ENCODE results near the gene C6orf52. TPM values are rescaled to one million over a fixed set of nuclear protein-coding genes. Genes with fewer than 3 reads are reported as not detected.

The C6orf52 gene
- total and polyA plus RNA-seq, 9 of the 15 experiments (the other 6 are each of a cell fraction or from before 2014, with no cell fraction given) = 6.7 to 37.0 (median 11.1) TPM

DNA sequence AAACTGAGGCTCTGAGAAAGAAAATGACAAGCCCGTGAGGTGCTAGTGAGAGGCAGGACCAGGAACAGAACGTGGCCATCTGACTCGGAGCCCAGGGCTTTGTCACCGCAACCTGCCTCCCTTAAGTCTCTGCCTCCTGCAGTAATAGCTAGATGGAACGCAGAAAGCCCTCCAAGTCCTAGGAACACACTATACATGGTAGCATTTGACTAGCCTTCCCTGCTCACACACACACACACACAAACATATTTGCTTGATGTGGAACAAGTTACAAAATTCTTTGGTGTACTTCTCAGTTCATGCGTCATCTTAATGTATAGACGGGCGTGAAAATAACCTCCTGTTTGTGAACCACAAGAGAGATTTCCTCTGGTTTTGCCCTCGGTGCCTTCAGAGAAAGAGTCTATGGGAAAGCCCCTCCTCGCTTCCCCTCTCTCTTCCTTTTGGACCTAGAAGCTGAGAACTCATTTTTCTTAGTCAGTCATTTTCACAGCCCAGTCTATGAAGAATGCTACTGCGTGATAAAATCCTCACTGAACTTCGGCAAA lies 38.8 kb downstream of the C6orf52 start:
- no peak for FAIRE-seq
- no peak for DNase-seq (ENCODE audit: extremely low read depth in 1 of 4, low spot score in 3 of 4)
- H4K20me1 ChIP-seq (replicated peaks; ENCODE audit: control insufficient read depth, insufficient read depth, low read length) = no peaks in the 10 kb centered on the region
- intact Hi-C loops (cut with micrococcal nuclease) = no loop called here
- H2AFZ ChIP-seq (ENCODE audit: low read depth, low read length) = peak overlapping the region; percentile 38
- H3K79me2 ChIP-seq (ENCODE audit: control insufficient read depth, insufficient read depth, low read length) = no peaks in the 10 kb centered on the region
- no peak overlapping the region for H3K9ac ChIP-seq (ENCODE audit: insufficient read depth in 1 of 2, low read depth in 2 of 2, low read length in 2 of 2)
- peak; percentile 27; the same call in 1 of the 3 replicates for ATAC-seq
- ChIA-PET CTCF (ENCODE audit: low intra/inter-chr PET ratio) (no interaction called here), POLR2A (interaction anchor here (0.7 to 1.7 kb wide), 3 partner anchors 12 to 841 kb away, joined by 3 to 4 read pairs (median 3); no protein-coding TSS in a partner anchor)
- no peak overlapping the region for H3K27ac ChIP-seq (ENCODE audit: extremely low read depth, low read depth, low read length)
- H3K4me3 ChIP-seq = no peak overlapping the region
- no peak overlapping the region for H3K4me2 ChIP-seq (ENCODE audit: insufficient read depth, low read length)
- 19% methylated on average over 12 of the region's 12 CpGs for WGBS (ENCODE audit: insufficient coverage, low coverage, missing lambda C conversion rate)
- no TSS peak for BruUV-seq (replicated peaks)
- H3K9me3 ChIP-seq (replicated peaks; ENCODE audit: control insufficient read depth, insufficient read depth, low read depth, low read length) = no peaks in the 10 kb centered on the region; the same call in 1 of the 2 replicates
- H3K9me1 ChIP-seq (ENCODE audit: control insufficient read depth, insufficient read depth, low read length) = no peaks in the 10 kb centered on the region
- peaks cover 0 to 8% of the 10 kb centered on the region in 2 experiments; a peak in 3 of 5 replicates for H3K4me1 ChIP-seq (replicated peaks in 1 of 2; ENCODE audit: control insufficient read depth in 2 of 2, insufficient read depth in 2 of 2, low read length in 2 of 2)
- no peaks in the 10 kb centered on the region for H3K36me3 ChIP-seq (ENCODE audit: control insufficient read depth, insufficient read depth, low read length)
- peaks cover 19 to 26% of the 10 kb centered on the region in 2 experiments for H3K27me3 ChIP-seq (ENCODE audit: control insufficient read depth in 2 of 2, insufficient read depth in 2 of 2, low read length in 2 of 2)
- TF ChIP-seq ZNF699 (CRISPR knock-in tag; IDR thresholded peaks at IDR 0.05; ENCODE audit: insufficient replicate concordance) = no peak
- in situ Hi-C loops (cut with MboI) = no loop called here

GRCh38 chr6:10644225-10644624 lies 50.2 kb downstream of the C6orf52 start:
- DNase-seq (ENCODE audit: extremely low read depth in 1 of 4, low spot score in 3 of 4) = no peak
- in situ Hi-C loops (cut with MboI) (no loop called here), intact Hi-C loops (cut with micrococcal nuclease) (no loop called here)
- FAIRE-seq = no peak
- no CpG with 5 or more reads among the region's 1 CpG for WGBS (ENCODE audit: insufficient coverage, low coverage, missing lambda C conversion rate)
- Histone ChIP-seq H3K4me3 (no peak overlapping the region), H4K20me1 (replicated peaks; ENCODE audit: control insufficient read depth, insufficient read depth, low read length) (no peaks in the 10 kb centered on the region), H3K9me1 (ENCODE audit: control insufficient read depth, insufficient read depth, low read length) (no peaks in the 10 kb centered on the region), H3K27me3 (ENCODE audit: control insufficient read depth in 2 of 2, insufficient read depth in 2 of 2, low read length in 2 of 2) (no peaks in the 10 kb centered on the region; a peak in 2 of 5 replicates), H3K27ac (ENCODE audit: extremely low read depth, low read depth, low read length) (no peak overlapping the region), H3K79me2 (ENCODE audit: control insufficient read depth, insufficient read depth, low read length) (no peaks in the 10 kb centered on the region), H3K4me1 (replicated peaks in 1 of 2; ENCODE audit: control insufficient read depth in 2 of 2, insufficient read depth in 2 of 2, low read length in 2 of 2) (peaks cover 4 to 22% of the 10 kb centered on the region in 2 experiments; a peak in 4 of 5 replicates), H3K4me2 (ENCODE audit: insufficient read depth, low read length) (no peak overlapping the region), H2AFZ (ENCODE audit: low read depth, low read length) (no peak overlapping the region), H3K36me3 (ENCODE audit: control insufficient read depth, insufficient read depth, low read length) (no peaks in the 10 kb centered on the region), H3K9me3 (replicated peaks; ENCODE audit: control insufficient read depth, insufficient read depth, low read depth, low read length) (no peaks in the 10 kb centered on the region), H3K9ac (ENCODE audit: insufficient read depth in 1 of 2, low read depth in 2 of 2, low read length in 2 of 2) (no peak overlapping the region)
- no TSS peak for BruUV-seq (replicated peaks)
- ChIA-PET POLR2A (interaction anchor here (0.7 kb wide), 1 partner anchor 51 kb away, joined by 3 read pairs; the partner anchor contains the start of gene PAK1IP1), CTCF (ENCODE audit: low intra/inter-chr PET ratio) (no interaction called here)
- ATAC-seq = no peak
- TF ChIP-seq SMARCA4 (IDR thresholded peaks at IDR 0.05) (no peak), ETS2 (tag; IDR thresholded peaks at IDR 0.05; ENCODE audit: borderline replicate concordance, poor library complexity, severe bottlenecking) (no peak), MAZ (CRISPR knock-in tag; conservative IDR thresholded peaks at IDR 0.05 in 1 of 2, IDR thresholded peaks at IDR 0.05 in 1 of 2) (no peak), TAF15 (IDR thresholded peaks at IDR 0.05; ENCODE audit: low read depth, low read length) (no peak), HBP1 (CRISPR knock-in tag; IDR thresholded peaks at IDR 0.05) (0 out of 2 replicates have a peak, but pooled peaks have one; percentile 38), HCFC1 (IDR thresholded peaks at IDR 0.05; ENCODE audit: low read depth, low read length) (no peak), MLX (CRISPR knock-in tag; conservative IDR thresholded peaks at IDR 0.05) (no peak), CBX5 (IDR thresholded peaks at IDR 0.05; ENCODE audit: borderline replicate concordance, low read depth) (no peak), STAT5B (CRISPR knock-in tag; IDR thresholded peaks at IDR 0.05) (no peak)
- TF ChIP-seq, protein P1, sequence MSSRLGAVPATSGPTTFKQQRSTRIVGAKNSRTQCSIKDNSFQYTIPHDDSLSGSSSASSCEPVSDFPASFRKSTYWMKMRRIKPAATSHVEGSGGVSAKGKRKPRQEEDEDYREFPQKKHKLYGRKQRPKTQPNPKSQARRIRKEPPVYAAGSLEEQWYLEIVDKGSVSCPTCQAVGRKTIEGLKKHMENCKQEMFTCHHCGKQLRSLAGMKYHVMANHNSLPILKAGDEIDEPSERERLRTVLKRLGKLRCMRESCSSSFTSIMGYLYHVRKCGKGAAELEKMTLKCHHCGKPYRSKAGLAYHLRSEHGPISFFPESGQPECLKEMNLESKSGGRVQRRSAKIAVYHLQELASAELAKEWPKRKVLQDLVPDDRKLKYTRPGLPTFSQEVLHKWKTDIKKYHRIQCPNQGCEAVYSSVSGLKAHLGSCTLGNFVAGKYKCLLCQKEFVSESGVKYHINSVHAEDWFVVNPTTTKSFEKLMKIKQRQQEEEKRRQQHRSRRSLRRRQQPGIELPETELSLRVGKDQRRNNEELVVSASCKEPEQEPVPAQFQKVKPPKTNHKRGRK (tag; IDR thresholded peaks at IDR 0.05) = peak; percentile 99
